Caco-2 (cell line): Measurements from ENCODE around the gene KIF14. TPM values are rescaled to one million over a fixed set of nuclear protein-coding genes. Genes with fewer than 3 reads are reported as not detected.
"Not testable (repeated sequence)": the region's sequence is repeated elsewhere in the genome, so short reads cannot be mapped to it uniquely, and the experiment has no call there.

Experiments
- BruUV-seq: library from RNA; stranded (reverse); fragments of 400-500 nt; replicated peaks from 2 replicates; lab custom pipeline; 2021; lab: Mats Ljungman, UMichigan
- CTCF ChIA-PET: fragments of 300-600 bp; sonication (Branson Sonifier 250); formaldehyde crosslinking; loops from one replicate; lab custom pipeline; 2022; ENCODE audit warnings: antibody characterized with exemption; lab: Charles Lee
- POLR2A ChIA-PET: fragments of 300-600 bp; sonication (Branson Sonifier 250); formaldehyde crosslinking; loops from one replicate; lab custom pipeline; 2022; ENCODE audit warnings: antibody characterized with exemption; lab: Charles Lee
- DNase-seq, 2 experiments: peaks; one replicate each; pipeline versions ENCODE4 v3.0.0 to v3.0.0-alpha.2; 2020 to 2022
- H3K27me3 ChIP-seq: replicated peaks from 2 replicates; pipeline ENCODE4 v1.6.0; 2011; ENCODE audit warnings: low read length; ENCODE audit not compliant: control insufficient read depth, insufficient read depth
- H3K36me3 ChIP-seq: 2 replicates; pipeline ENCODE4 v1.5.1; 2011; ENCODE audit warnings: low read length; ENCODE audit not compliant: control insufficient read depth, insufficient read depth
- H3K4me1 ChIP-seq: fragments of 250-450 bp; sonication (Bioruptor Pico); 2 replicates; pipeline ENCODE4 v1.5.1; 2020; ENCODE audit warnings: mild to moderate bottlenecking
- H3K4me3 ChIP-seq: 2 replicates; pipeline ENCODE4 v1.5.1; 2011; ENCODE audit warnings: low read depth, mild to moderate bottlenecking, control low read depth, low read length
- H3K9me3 ChIP-seq: fragments of 250-450 bp; sonication (Bioruptor Pico); 2 replicates; pipeline ENCODE4 v1.5.1; 2020; ENCODE audit warnings: mild to moderate bottlenecking, moderate library complexity
- H3K27ac Mint-ChIP-seq: one replicate; pipeline ENCODE4 v1.8.0; 2022; ENCODE audit warnings: mixed read lengths; ENCODE audit not compliant: unreplicated experiment
- H3K27me3 Mint-ChIP-seq: one replicate; pipeline ENCODE4 v1.8.0; 2022; ENCODE audit warnings: mixed read lengths; ENCODE audit not compliant: insufficient read depth, unreplicated experiment
- H3K36me3 Mint-ChIP-seq: one replicate; pipeline ENCODE4 v1.8.0; 2022; ENCODE audit warnings: mild to moderate bottlenecking, mixed read lengths; ENCODE audit not compliant: insufficient read depth, unreplicated experiment
- H3K4me1 Mint-ChIP-seq: one replicate; pipeline ENCODE4 v1.8.0; 2022; ENCODE audit warnings: low read depth, mixed read lengths; ENCODE audit not compliant: unreplicated experiment
- H3K4me3 Mint-ChIP-seq: one replicate; pipeline ENCODE4 v1.8.0; 2022; ENCODE audit warnings: mild to moderate bottlenecking, moderate library complexity, mixed read lengths; ENCODE audit not compliant: unreplicated experiment
- H3K9me3 Mint-ChIP-seq: one replicate; pipeline ENCODE4 v1.8.0; 2022; ENCODE audit warnings: mixed read lengths; ENCODE audit not compliant: unreplicated experiment
- intact Hi-C: fragments of 100-400 bp; cut with micrococcal nuclease; formaldehyde crosslinking; loops from one replicate; pipeline ENCODE4 v1.10.0; 2022; ENCODE audit not compliant: unreplicated experiment
- total RNA-seq: library from RNA; stranded (reverse); gene quantifications from 2 replicates; pipeline ENCODE4 v1.2.3, GENCODE V29; 2022
- TF ChIP-seq, protein P1 (sequence below), 2 experiments: fragments of 200-600 bp in 1 of 2; IDR thresholded peaks; 1 replicate in 1 of 2; 2 replicates in 1 of 2; pipeline versions ENCODE4 v1.5.1 to v1.8.0; 2011 to 2022; ENCODE audit warnings: antibody characterized with exemption in 1 of 2, control low read depth in 1 of 2, inconsistent platforms in 1 of 2, low read depth in 1 of 2, low read length in 1 of 2, mild to moderate bottlenecking in 1 of 2, moderate library complexity in 1 of 2; ENCODE audit not compliant: insufficient read depth in 1 of 2, severe bottlenecking in 1 of 2, unreplicated experiment in 1 of 2

The KIF14 gene
- total RNA-seq, 1 experiment from 2014 or later, result 11.6 TPM

DNA sequence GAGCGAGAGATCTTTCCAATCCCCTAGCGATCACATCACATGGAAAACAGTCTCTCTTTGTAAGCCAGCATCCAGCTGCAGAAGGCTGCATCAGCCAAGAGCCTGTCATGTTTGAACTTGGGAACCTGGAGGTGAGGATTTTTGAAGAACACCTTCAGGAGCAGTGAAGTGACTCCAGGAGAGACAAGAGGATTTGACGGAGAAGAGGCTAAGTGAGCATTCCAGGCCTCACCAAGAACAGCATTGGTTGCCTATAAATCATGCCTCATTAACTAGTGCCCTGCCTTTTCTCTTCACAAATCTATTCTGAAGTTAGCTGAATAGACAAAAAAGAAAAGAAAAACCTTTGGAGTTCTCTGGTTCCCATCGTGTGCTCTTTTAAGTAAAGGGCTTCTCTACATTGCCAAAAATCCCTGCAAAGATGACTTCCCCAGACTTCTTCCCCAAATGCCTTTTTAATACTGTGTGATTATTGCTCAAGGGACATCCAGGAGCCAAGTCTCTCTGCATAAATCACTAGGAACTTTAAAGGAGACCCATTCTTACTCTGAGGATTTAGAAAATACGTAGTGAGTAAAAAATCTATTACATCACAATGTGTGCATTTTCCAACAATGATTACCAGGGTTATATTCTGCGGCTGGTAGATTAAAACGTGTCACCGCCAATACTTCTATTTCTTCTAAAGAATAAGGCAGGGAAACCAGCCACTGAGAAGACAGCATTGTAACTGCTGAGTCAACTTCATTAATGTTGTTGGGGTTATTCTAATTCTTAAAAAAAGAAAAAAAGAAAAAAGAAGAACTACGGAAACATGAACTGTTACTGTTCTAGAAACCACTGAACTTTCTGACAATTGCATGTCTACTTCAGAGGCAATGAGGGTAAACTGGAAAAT lies 95.2 kb downstream of the KIF14 start:
- Histone ChIP-seq H3K4me1 (no peaks in the 10 kb centered on the region), H3K9me3 (no peaks in the 10 kb centered on the region), H3K36me3 (no peaks in the 10 kb centered on the region), H3K4me3 (no peak overlapping the region), H3K27me3 (no peaks in the 10 kb centered on the region)
- POLR2A ChIA-PET, result no interaction called here
- intact Hi-C loops, result no loop called here
- Mint-ChIP-seq H3K4me3 (no peak overlapping the region), H3K4me1 (no peaks in the 10 kb centered on the region), H3K9me3 (no peaks in the 10 kb centered on the region), H3K36me3 (no peaks in the 10 kb centered on the region), H3K27me3 (no peaks in the 10 kb centered on the region), H3K27ac (no peak overlapping the region)
- TF ChIP-seq, protein P1, sequence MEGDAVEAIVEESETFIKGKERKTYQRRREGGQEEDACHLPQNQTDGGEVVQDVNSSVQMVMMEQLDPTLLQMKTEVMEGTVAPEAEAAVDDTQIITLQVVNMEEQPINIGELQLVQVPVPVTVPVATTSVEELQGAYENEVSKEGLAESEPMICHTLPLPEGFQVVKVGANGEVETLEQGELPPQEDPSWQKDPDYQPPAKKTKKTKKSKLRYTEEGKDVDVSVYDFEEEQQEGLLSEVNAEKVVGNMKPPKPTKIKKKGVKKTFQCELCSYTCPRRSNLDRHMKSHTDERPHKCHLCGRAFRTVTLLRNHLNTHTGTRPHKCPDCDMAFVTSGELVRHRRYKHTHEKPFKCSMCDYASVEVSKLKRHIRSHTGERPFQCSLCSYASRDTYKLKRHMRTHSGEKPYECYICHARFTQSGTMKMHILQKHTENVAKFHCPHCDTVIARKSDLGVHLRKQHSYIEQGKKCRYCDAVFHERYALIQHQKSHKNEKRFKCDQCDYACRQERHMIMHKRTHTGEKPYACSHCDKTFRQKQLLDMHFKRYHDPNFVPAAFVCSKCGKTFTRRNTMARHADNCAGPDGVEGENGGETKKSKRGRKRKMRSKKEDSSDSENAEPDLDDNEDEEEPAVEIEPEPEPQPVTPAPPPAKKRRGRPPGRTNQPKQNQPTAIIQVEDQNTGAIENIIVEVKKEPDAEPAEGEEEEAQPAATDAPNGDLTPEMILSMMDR (IDR thresholded peaks at IDR 0.05; ENCODE audit: insufficient read depth in 1 of 2, low read depth in 1 of 2, low read length in 1 of 2, severe bottlenecking in 1 of 2, unreplicated experiment in 1 of 2), result no peak
- no TSS peak for BruUV-seq
- CTCF ChIA-PET, result no interaction called here
- DNase-seq, result no peak

DNA sequence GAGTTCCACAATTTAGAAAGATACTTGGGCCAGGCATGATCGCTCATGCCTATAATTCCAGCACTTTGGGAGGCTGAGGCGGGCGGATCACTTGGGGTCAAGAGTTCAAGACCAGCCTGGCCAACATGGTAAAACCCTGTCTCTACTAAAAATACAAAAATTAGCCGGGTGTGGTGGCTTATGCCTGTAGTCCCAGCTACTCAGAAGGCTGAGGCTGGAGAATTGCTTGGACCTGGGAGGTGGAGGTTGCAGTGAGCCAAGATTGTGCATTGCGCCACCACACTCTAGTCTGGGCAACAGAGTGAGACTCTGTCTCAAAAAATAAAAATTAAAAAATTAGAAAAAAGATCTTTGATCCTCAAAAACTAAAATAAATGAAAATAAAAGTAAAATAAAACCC lies 96.0 kb downstream of the KIF14 start:
- H3K27me3 Mint-ChIP-seq, H3K36me3 ChIP-seq, H3K4me3 ChIP-seq, POLR2A ChIA-PET, H3K9me3 ChIP-seq, H3K9me3 Mint-ChIP-seq, BruUV-seq, H3K4me1 ChIP-seq, H3K27me3 ChIP-seq, H3K4me1 Mint-ChIP-seq, CTCF ChIA-PET, intact Hi-C loops, H3K27ac Mint-ChIP-seq, DNase-seq, H3K36me3 Mint-ChIP-seq, H3K4me3 Mint-ChIP-seq: not testable (repeated sequence)

DNA sequence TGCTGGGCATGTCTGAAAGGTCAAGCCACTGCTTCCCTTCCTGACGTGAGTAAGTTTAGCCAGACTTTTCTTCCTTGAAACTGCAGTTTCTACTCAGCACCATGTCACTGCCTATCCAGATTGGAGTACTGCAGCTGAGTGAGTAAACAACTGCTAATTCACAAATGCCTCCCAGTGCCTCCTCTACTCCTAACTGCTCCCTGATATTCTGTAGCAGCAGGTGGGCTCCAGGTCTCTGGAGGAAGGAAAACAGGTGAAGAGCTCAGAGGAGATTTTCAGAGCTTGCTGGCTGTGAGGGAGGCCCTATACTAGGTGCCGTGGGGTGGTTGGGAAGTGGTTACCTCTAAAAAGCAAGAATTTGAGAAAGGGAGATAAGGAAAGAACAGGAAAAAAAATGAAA lies 96.5 kb downstream of the KIF14 start:
- POLR2A ChIA-PET, result no interaction called here
- Histone ChIP-seq H3K36me3 (no peaks in the 10 kb centered on the region), H3K27me3 (no peaks in the 10 kb centered on the region), H3K4me3 (no peak overlapping the region), H3K9me3 (no peaks in the 10 kb centered on the region), H3K4me1 (no peaks in the 10 kb centered on the region)
- H3K9me3 Mint-ChIP-seq, result no peaks in the 10 kb centered on the region
- no peak overlapping the region for H3K4me3 Mint-ChIP-seq
- TF ChIP-seq, protein P1 (IDR thresholded peaks at IDR 0.05; ENCODE audit: insufficient read depth in 1 of 2, low read depth in 1 of 2, low read length in 1 of 2, severe bottlenecking in 1 of 2, unreplicated experiment in 1 of 2), result no peak
- DNase-seq, result no peak
- BruUV-seq, result no TSS peak
- CTCF ChIA-PET, result interaction anchor here (0.5 kb wide), 1 partner anchor 39 kb away, joined by 5 read pairs; no protein-coding TSS in a partner anchor
- no peaks in the 10 kb centered on the region for H3K36me3 Mint-ChIP-seq
- H3K27ac Mint-ChIP-seq, result no peak overlapping the region
- no peaks in the 10 kb centered on the region for H3K27me3 Mint-ChIP-seq
- intact Hi-C loops, result no loop called here
- H3K4me1 Mint-ChIP-seq, result no peaks in the 10 kb centered on the region
